Measurements from ENCODE around the gene PTPRG. TPM values are rescaled to one million over a fixed set of nuclear protein-coding genes. Genes with fewer than 3 reads are reported as not detected.
"Not testable (repeated sequence)": the region's sequence is repeated elsewhere in the genome, so short reads cannot be mapped to it uniquely, and the experiment has no call there.

The PTPRG gene
- total RNA-seq, 1 experiment from 2014 or later, result 0.74 TPM

GRCh38 chr3:61813636-61814035, 252.3 kb downstream of the PTPRG start:
- Histone ChIP-seq H3K36me3 (ENCODE audit: control insufficient read depth, insufficient read depth, low read length) (no peaks in the 10 kb centered on the region), H3K4me3 (ENCODE audit: low read depth in 2 of 2, low read length in 2 of 2) (no peak overlapping the region), H3K4me1 (ENCODE audit: control insufficient read depth, insufficient read depth, low read length) (no peaks in the 10 kb centered on the region), H3K9me3 (ENCODE audit: control insufficient read depth, insufficient read depth, low read depth, low read length) (no peaks in the 10 kb centered on the region), H3K27ac (ENCODE audit: low read length) (no peak overlapping the region), H3K27me3 (ENCODE audit: control insufficient read depth, insufficient read depth, low read length) (no peaks in the 10 kb centered on the region)
- DNase-seq (ENCODE audit: low read depth, low spot score), result no peak
- no TSS peak for BruUV-seq (replicated peaks)
- intact Hi-C loops (cut with micrococcal nuclease; ENCODE audit: unreplicated experiment), result no loop called here
- TF ChIP-seq CTCF (IDR thresholded peaks at IDR 0.05) (no peak), TCF7L2 (IDR thresholded peaks at IDR 0.05; ENCODE audit: low read depth, low read length) (no peak), POLR2AphosphoS5 (IDR thresholded peaks at IDR 0.05; ENCODE audit: low read depth, low read length) (no peak), SIN3A (IDR thresholded peaks at IDR 0.05; ENCODE audit: borderline replicate concordance, insufficient read depth, low read depth, low read length) (no peak)
- TF ChIP-seq, protein P1, sequence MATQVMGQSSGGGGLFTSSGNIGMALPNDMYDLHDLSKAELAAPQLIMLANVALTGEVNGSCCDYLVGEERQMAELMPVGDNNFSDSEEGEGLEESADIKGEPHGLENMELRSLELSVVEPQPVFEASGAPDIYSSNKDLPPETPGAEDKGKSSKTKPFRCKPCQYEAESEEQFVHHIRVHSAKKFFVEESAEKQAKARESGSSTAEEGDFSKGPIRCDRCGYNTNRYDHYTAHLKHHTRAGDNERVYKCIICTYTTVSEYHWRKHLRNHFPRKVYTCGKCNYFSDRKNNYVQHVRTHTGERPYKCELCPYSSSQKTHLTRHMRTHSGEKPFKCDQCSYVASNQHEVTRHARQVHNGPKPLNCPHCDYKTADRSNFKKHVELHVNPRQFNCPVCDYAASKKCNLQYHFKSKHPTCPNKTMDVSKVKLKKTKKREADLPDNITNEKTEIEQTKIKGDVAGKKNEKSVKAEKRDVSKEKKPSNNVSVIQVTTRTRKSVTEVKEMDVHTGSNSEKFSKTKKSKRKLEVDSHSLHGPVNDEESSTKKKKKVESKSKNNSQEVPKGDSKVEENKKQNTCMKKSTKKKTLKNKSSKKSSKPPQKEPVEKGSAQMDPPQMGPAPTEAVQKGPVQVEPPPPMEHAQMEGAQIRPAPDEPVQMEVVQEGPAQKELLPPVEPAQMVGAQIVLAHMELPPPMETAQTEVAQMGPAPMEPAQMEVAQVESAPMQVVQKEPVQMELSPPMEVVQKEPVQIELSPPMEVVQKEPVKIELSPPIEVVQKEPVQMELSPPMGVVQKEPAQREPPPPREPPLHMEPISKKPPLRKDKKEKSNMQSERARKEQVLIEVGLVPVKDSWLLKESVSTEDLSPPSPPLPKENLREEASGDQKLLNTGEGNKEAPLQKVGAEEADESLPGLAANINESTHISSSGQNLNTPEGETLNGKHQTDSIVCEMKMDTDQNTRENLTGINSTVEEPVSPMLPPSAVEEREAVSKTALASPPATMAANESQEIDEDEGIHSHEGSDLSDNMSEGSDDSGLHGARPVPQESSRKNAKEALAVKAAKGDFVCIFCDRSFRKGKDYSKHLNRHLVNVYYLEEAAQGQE (IDR thresholded peaks at IDR 0.05; ENCODE audit: insufficient read depth in 1 of 2, low read depth in 2 of 2, low read length in 1 of 2), result no peak
- ChIA-PET CTCF (no interaction called here), POLR2A (no interaction called here)
- in situ Hi-C loops (cut with HindIII; ENCODE audit: low pct_unique_long_range_greater_than_20kb, low sequenced_read_pairs), result no loop called here
- ATAC-seq, result no peak

DNA sequence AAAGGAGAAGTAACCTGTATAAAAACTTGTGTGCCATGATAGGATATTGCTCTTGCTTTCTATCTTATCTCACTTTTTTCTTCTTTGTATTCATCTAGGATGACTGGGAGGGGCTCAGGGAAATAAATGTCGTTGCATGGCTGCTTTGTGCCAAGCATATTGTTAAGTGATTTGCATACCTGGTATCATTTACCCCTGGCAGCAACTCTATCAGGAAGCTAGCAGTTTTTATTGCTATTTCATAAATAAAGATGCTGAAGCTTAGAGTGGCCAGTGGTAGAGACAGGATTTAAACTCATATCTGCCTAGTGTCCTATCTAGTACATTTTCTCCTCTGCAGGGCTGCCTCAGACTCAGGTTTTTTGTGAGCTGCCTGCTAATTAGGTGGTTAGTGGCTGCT, 253.3 kb downstream of the PTPRG start:
- POLR2A ChIA-PET, result no interaction called here
- in situ Hi-C loops (cut with HindIII; ENCODE audit: low pct_unique_long_range_greater_than_20kb, low sequenced_read_pairs) (no loop called here), intact Hi-C loops (cut with micrococcal nuclease; ENCODE audit: unreplicated experiment) (no loop called here)
- Histone ChIP-seq H3K27me3 (ENCODE audit: control insufficient read depth, insufficient read depth, low read length) (no peaks in the 10 kb centered on the region), H3K4me1 (ENCODE audit: control insufficient read depth, insufficient read depth, low read length) (no peaks in the 10 kb centered on the region), H3K9me3 (ENCODE audit: control insufficient read depth, insufficient read depth, low read depth, low read length) (no peaks in the 10 kb centered on the region), H3K36me3 (ENCODE audit: control insufficient read depth, insufficient read depth, low read length) (no peaks in the 10 kb centered on the region), H3K27ac (ENCODE audit: low read length) (no peak overlapping the region), H3K4me3 (ENCODE audit: low read depth in 2 of 2, low read length in 2 of 2) (no peak overlapping the region)
- TF ChIP-seq, protein P1 (IDR thresholded peaks at IDR 0.05; ENCODE audit: insufficient read depth in 1 of 2, low read depth in 2 of 2, low read length in 1 of 2), result no peak
- TF ChIP-seq TCF7L2 (IDR thresholded peaks at IDR 0.05; ENCODE audit: low read depth, low read length) (no peak), SIN3A (IDR thresholded peaks at IDR 0.05; ENCODE audit: borderline replicate concordance, insufficient read depth, low read depth, low read length) (no peak), CTCF (IDR thresholded peaks at IDR 0.05) (no peak), POLR2AphosphoS5 (IDR thresholded peaks at IDR 0.05; ENCODE audit: low read depth, low read length) (no peak)
- no TSS peak for BruUV-seq (replicated peaks)
- no peak for DNase-seq (ENCODE audit: low read depth, low spot score)
- ATAC-seq, result no peak
- CTCF ChIA-PET, result no interaction called here

DNA sequence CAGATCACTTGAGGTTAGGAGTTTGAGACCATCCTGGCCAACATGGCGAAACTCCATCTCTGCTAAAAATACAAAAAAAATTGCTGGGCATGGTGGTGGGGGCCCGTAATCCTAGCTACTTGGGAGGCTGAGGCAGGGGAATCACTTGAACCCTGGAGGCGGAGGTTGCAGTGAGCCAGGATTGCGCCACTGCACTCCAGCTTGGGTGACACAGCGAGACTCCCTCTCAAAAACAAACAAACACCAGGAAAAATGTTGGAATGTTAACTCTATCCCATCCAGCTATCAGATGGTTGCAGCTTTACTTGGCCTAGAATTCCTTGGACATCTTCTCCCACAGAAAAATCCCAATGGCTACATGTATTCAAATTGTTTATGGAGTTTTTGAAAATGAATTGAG, 254.9 kb downstream of the PTPRG start:
- H3K4me3 ChIP-seq (ENCODE audit: low read depth in 2 of 2, low read length in 2 of 2); DNase-seq (ENCODE audit: low read depth, low spot score); H3K36me3 ChIP-seq (ENCODE audit: control insufficient read depth, insufficient read depth, low read length); H3K27me3 ChIP-seq (ENCODE audit: control insufficient read depth, insufficient read depth, low read length); H3K9me3 ChIP-seq (ENCODE audit: control insufficient read depth, insufficient read depth, low read depth, low read length); in situ Hi-C loops (cut with HindIII; ENCODE audit: low pct_unique_long_range_greater_than_20kb, low sequenced_read_pairs); ATAC-seq; BruUV-seq (replicated peaks); H3K4me1 ChIP-seq (ENCODE audit: control insufficient read depth, insufficient read depth, low read length); CTCF ChIA-PET; H3K27ac ChIP-seq (ENCODE audit: low read length); intact Hi-C loops (cut with micrococcal nuclease; ENCODE audit: unreplicated experiment): not testable (repeated sequence)
- POLR2A ChIA-PET, result interaction anchor here (0.5 kb wide), 1 partner anchor 140 kb away, joined by 3 read pairs; no protein-coding TSS in a partner anchor

All from Panc1 (cell line).